GM21367 (cell line): ENCODE data around the gene NCOA5.
A peak's percentile ranks its signal among the peaks of the same experiment; 100 is the strongest.
"Not testable (repeated sequence)": the region's sequence is repeated elsewhere in the genome, so short reads cannot be mapped to it uniquely, and the experiment has no call there.

Source experiments
- ATAC-seq: cut with Tn5 transposase; IDR thresholded peaks from one replicate; pipeline ENCODE4 v1.9.1; 2021; ENCODE audit not compliant: unreplicated experiment

The NCOA5 gene

GRCh38 chr20:46121184-46121930 is 31.6 kb upstream of the NCOA5 start:
- no peak for ATAC-seq

- no peak for ATAC-seq
Measured at GRCh38 chr20:46120136-46120535, 30.4 kb upstream of the NCOA5 start.

- no peak for ATAC-seq
Measured at GRCh38 chr20:46119547-46119946, 29.8 kb upstream of the NCOA5 start.

- ATAC-seq, result peak; percentile 19
Measured at GRCh38 chr20:46119028-46119546, 29.3 kb upstream of the NCOA5 start.

GRCh38 chr20:46118481-46119020 is 28.8 kb upstream of the NCOA5 start:
- ATAC-seq, result peak; percentile 30

GRCh38 chr20:46117704-46118467 is 28.1 kb upstream of the NCOA5 start, which contains the start of gene CD40:
Gene CD40, plus strand, starts transcription at chr20:46118314. Its CDS starts 30 bp downstream, at chr20:46118344.
- ATAC-seq, result peak; percentile 72

GRCh38 chr20:46114449-46114848 is 24.7 kb upstream of the NCOA5 start:
- ATAC-seq, result no peak

- no peak for ATAC-seq
Measured at GRCh38 chr20:46113113-46113470, 23.3 kb upstream of the NCOA5 start.

- no peak for ATAC-seq
Measured at GRCh38 chr20:46112430-46113112, 22.8 kb upstream of the NCOA5 start.

- ATAC-seq, result no peak
Measured at GRCh38 chr20:46111836-46112212, 22.1 kb upstream of the NCOA5 start.

- ATAC-seq, result no peak
Measured at GRCh38 chr20:46111028-46111835, 21.5 kb upstream of the NCOA5 start.

GRCh38 chr20:46108976-46109375 is 19.2 kb upstream of the NCOA5 start:
- ATAC-seq, result no peak

GRCh38 chr20:46108435-46108841 is 18.7 kb upstream of the NCOA5 start:
- ATAC-seq, result peak; percentile 79

- ATAC-seq, result no peak
Measured at GRCh38 chr20:46107061-46107460, 17.3 kb upstream of the NCOA5 start.

- ATAC-seq, result no peak
Measured at GRCh38 chr20:46104262-46104661, 14.5 kb upstream of the NCOA5 start.

- ATAC-seq, result no peak
Measured at GRCh38 chr20:46102940-46103339, 13.2 kb upstream of the NCOA5 start.

GRCh38 chr20:46101957-46102356 is 12.2 kb upstream of the NCOA5 start:
- ATAC-seq, result no peak

GRCh38 chr20:46100988-46101387 is 11.2 kb upstream of the NCOA5 start:
- ATAC-seq, result no peak

GRCh38 chr20:46100444-46100843 is 10.7 kb upstream of the NCOA5 start:
- not testable (repeated sequence) for ATAC-seq

- ATAC-seq, result no peak
Measured at GRCh38 chr20:46099491-46100287, 9.9 kb upstream of the NCOA5 start.
